Pulmonary artery endothelial cell (primary cell): Measurements from ENCODE around the gene JCAD. TPM values are rescaled to one million over a fixed set of nuclear protein-coding genes. Genes with fewer than 3 reads are reported as not detected.
"Not testable (repeated sequence)": the region's sequence is repeated elsewhere in the genome, so short reads cannot be mapped to it uniquely, and the experiment has no call there.

Experiments used
- DNase-seq: peaks from one replicate; pipeline ENCODE4 v3.0.0-alpha.2; 2011; ENCODE audit warnings: low read depth, low spot score
- total RNA-seq: library from RNA; depleted of rRNA; stranded (reverse); fragments of >200 nt; gene quantifications from 2 replicates; pipeline ENCODE4 v1.2.3, GENCODE V29; 2014

The JCAD gene
- total RNA-seq, 1 donor from 2014 or later: 49.9 TPM

GRCh38 chr10:29994811-29995210 is 64.6 kb downstream of the JCAD start:
- no peak for DNase-seq

GRCh38 chr10:29993319-29993915 is 66.0 kb downstream of the JCAD start:
- no peak for DNase-seq

- no peak for DNase-seq
These were observed 66.5 kb downstream of the JCAD start for GRCh38 chr10:29992914-29993313.

GRCh38 chr10:29991382-29991781 is 68.0 kb downstream of the JCAD start:
- DNase-seq: no peak

GRCh38 chr10:29987471-29987870 is 71.9 kb downstream of the JCAD start:
- DNase-seq: no peak

- DNase-seq: no peak
These were observed 76.3 kb downstream of the JCAD start for GRCh38 chr10:29982997-29983648.

GRCh38 chr10:29981510-29981909 is 77.9 kb downstream of the JCAD start:
- DNase-seq: no peak

GRCh38 chr10:29980084-29980483 is 79.3 kb downstream of the JCAD start:
- DNase-seq: no peak

- DNase-seq: not testable (repeated sequence)
These were observed 80.0 kb downstream of the JCAD start for GRCh38 chr10:29979421-29979779.

- no peak for DNase-seq
These were observed 82.2 kb downstream of the JCAD start for GRCh38 chr10:29977171-29977570.

GRCh38 chr10:29976134-29976533 is 83.3 kb downstream of the JCAD start:
- DNase-seq: no peak

- DNase-seq: no peak
These were observed 84.6 kb downstream of the JCAD start for GRCh38 chr10:29974773-29975172.

GRCh38 chr10:29973921-29974320 is 85.5 kb downstream of the JCAD start:
- DNase-seq: no peak

- DNase-seq: no peak
These were observed 88.8 kb downstream of the JCAD start for GRCh38 chr10:29970576-29970975.

GRCh38 chr10:29970012-29970396 is 89.4 kb downstream of the JCAD start:
- DNase-seq: no peak

- DNase-seq: no peak
These were observed 90.0 kb downstream of the JCAD start for GRCh38 chr10:29969255-29970011.

- DNase-seq: peak; percentile 49
These were observed 90.8 kb downstream of the JCAD start for GRCh38 chr10:29968585-29968984.

- DNase-seq: no peak
These were observed 93.1 kb downstream of the JCAD start for GRCh38 chr10:29966269-29966668.
